OCI-LY3 (cell line): Measurements from ENCODE around the gene CDHR2.

Experiments used
- CTCF ChIP-seq: fragments of 200-600, 300-600 bp; sonication (generic); IDR thresholded peaks from 2 replicates; pipeline ENCODE4 v1.5.1; 2014; ENCODE audit warnings: antibody characterized with exemption, low read length, low read depth
- EZH2phosphoT487 ChIP-seq: fragments of 200-600 bp; shearing (Covaris generic); IDR thresholded peaks from 2 replicates; pipeline ENCODE4 v1.6.1; 2018; ENCODE audit warnings: antibody characterized with exemption, mixed run types, low read depth

DNA sequence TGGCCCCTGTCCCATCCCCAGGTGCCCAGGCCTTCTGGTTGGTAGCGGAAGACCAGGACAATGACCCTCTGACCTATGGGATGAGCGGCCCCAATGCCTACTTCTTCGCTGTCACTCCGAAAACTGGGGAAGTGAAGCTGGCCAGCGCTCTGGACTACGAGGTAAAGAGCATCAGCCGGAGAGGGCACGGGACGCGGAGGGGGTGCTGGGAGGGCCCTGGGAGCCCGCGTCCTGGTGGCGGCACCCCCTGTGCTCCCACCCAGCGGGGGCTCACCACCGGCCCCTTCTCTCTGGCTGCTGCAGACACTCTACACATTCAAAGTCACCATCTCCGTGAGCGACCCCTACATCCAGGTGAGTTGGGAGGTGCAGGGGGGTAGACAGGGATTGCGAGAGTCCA is 19.5 kb downstream of the CDHR2 start:
- TF ChIP-seq CTCF (no peak), EZH2phosphoT487 (no peak)
